Measurements from ENCODE around the gene ZNF710.
A peak's percentile ranks its signal among the peaks of the same experiment; 100 is the strongest.
"Not testable (repeated sequence)": the region's sequence is repeated elsewhere in the genome, so short reads cannot be mapped to it uniquely, and the experiment has no call there.

ZNF710 gene

GRCh38 chr15:90104551-90104950 is 103.4 kb downstream of the ZNF710 start:
- DNase-seq = no peak

GRCh38 chr15:90105521-90105920 is 104.4 kb downstream of the ZNF710 start:
- no peak for DNase-seq

DNA sequence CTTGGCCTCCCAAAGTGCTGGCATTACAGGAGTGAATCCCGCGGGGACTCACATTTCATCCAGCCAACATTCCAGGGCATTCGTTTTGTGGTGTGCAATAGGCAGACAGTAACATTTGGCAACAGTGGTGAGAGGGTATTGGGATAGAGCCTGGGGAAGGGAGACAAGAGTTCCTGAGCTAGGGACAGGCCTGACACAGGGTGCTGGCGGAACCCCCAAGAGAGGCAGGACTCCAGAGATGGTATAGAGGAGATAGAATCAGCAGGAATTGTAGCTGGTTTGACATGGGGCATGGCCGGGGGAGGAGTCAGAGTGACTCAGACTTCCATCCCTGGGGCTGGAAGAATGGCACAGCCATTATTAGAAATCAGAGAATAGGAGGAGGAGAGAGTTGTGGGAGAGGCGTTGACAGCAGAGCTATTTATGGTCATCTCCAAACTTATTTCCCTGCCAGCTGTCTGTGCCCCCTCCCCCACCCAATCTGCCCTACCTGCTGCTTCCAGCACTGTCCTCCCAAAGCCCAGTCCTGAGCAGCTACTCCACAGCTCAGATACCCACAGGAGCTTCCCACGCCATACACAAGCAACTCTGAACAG is 105.5 kb downstream of the ZNF710 start:
- peak in 1 of 14 donors; percentile 18 for DNase-seq

DNA sequence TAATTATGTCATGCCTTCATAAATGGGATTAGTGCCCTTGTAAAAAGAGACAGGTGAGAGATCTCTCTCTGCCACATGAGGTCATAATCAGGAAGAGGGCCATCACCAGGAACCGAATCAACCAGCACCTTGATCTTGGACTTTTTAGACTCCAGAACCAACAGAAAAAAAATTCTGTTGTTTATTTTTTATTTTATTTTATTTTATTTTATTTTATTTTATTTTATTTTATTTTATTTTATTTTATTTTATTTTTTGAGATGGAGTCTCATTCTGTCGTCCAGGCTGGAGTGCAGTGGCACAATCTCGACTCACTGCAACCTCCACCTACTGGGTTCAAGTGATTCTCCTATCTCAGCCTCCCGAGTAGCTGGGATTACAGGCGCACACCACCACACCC is 106.9 kb downstream of the ZNF710 start:
- not testable (repeated sequence) for DNase-seq

DNA sequence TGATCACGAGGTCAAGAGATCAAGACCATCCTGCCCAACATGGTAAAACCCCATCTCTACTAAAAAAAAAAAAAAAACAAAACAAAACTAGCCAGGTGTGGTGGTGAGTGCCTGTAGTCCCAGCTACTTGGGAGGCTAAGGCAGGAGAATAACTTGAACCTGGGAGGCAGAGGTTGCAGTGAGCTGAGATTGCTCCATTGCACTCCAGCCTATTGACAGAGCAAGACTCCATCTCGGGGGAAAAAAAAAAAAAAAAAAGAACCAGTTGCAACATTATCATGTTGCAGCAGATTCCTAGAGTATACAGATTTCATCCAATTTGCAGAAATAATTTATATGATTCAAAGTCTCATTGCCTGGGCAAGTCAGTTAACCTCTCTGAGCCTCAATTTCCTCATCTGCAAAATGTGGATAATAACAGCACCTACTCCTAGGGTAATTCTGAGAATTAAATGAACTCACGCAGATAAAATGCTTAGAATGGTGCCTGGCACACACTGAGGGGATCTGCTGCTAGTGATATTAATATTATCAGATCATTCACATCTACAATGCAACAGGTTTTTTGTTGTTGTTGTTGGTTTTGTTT is 108.1 kb downstream of the ZNF710 start:
- not testable (repeated sequence) for DNase-seq

GRCh38 chr15:90113166-90113565 is 112.0 kb downstream of the ZNF710 start:
- DNase-seq = no peak

GRCh38 chr15:90114451-90114901 is 113.4 kb downstream of the ZNF710 start:
- no peak for DNase-seq

- no peak for DNase-seq
Measured at GRCh38 chr15:90115783-90116182, 114.7 kb downstream of the ZNF710 start.

DNA sequence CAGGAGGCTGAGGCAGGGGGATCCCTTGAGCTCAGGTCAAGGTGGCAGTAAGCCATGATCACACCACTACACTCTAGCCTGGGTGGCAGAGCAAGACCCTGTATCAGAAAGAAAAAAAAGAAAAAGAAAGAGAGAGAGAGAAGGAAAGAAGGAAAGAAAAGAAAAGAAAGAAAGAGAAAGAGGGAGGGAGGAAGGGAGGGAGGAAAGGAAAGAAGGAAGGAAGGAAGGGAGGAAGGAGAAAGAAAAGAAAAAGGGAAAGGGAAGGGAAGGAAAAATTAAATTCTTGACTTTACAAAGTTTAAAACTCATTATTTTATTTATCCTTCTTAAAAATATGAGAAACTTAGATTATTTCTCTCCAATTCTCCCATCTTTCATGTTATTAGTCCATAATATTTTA is 118.2 kb downstream of the ZNF710 start:
- no peak for DNase-seq

GRCh38 chr15:90121086-90121485 is 120.0 kb downstream of the ZNF710 start:
- no peak for DNase-seq

GRCh38 chr15:90124507-90124906 is 123.4 kb downstream of the ZNF710 start:
- no peak for DNase-seq

GRCh38 chr15:90126022-90126421 is 124.9 kb downstream of the ZNF710 start:
- DNase-seq = no peak

- DNase-seq = no peak
Measured at GRCh38 chr15:90126596-90127435, 125.7 kb downstream of the ZNF710 start.

GRCh38 chr15:90130291-90130690 is 129.2 kb downstream of the ZNF710 start:
- DNase-seq = no peak
